ENCODE results near the gene PNP.

PNP gene

GRCh38 chr14:20469242-20469889 lies at the start of gene PNP:
PNP (plus strand) TSS chr14:20469406; CDS start chr14:20469525, 119 bp downstream.
- TF ChIP-seq USF1 (IDR thresholded peaks at IDR 0.05) = 0 out of 2 replicates have a peak, but pooled peaks have one; percentile 4
- peak; percentile 69 for TF ChIP-seq MAX (IDR thresholded peaks at IDR 0.05)
- TF ChIP-seq EP300 (IDR thresholded peaks at IDR 0.05; ENCODE audit: borderline replicate concordance) = no peak
- TF ChIP-seq NFIC (IDR thresholded peaks at IDR 0.05) = peak; percentile 78
- TF ChIP-seq CEBPB (IDR thresholded peaks at IDR 0.05) = no peak
- TF ChIP-seq CREB1 (IDR thresholded peaks at IDR 0.05; ENCODE audit: low read depth) = no peak
- TF ChIP-seq YY1 (IDR thresholded peaks at IDR 0.05; ENCODE audit: low read depth) = peak; percentile 30; the same call in 1 of the 2 replicates
- TF ChIP-seq TAF1 (IDR thresholded peaks at IDR 0.05; ENCODE audit: low read depth) = peak; percentile 70
- TF ChIP-seq TCF12 (IDR thresholded peaks at IDR 0.05; ENCODE audit: low read depth) = peak; percentile 27; the same call in 1 of the 2 replicates

- TF ChIP-seq MAX (IDR thresholded peaks at IDR 0.05) (no peak), TAF1 (IDR thresholded peaks at IDR 0.05; ENCODE audit: low read depth) (no peak), CREB1 (IDR thresholded peaks at IDR 0.05; ENCODE audit: low read depth) (no peak), YY1 (IDR thresholded peaks at IDR 0.05; ENCODE audit: low read depth) (no peak), ZBTB7A (IDR thresholded peaks at IDR 0.05; ENCODE audit: low read depth) (no peak), CEBPB (IDR thresholded peaks at IDR 0.05) (no peak), EGR1 (IDR thresholded peaks at IDR 0.05) (no peak)
These were observed 49.8 kb upstream of the PNP start for GRCh38 chr14:20419419-20419818.

GRCh38 chr14:20421267-20421666 lies 47.9 kb upstream of the PNP start:
- no peak for TF ChIP-seq TEAD4 (IDR thresholded peaks at IDR 0.05)
- no peak for TF ChIP-seq MAX (IDR thresholded peaks at IDR 0.05)
- TF ChIP-seq CEBPB (IDR thresholded peaks at IDR 0.05) = no peak
- no peak for TF ChIP-seq CREB1 (IDR thresholded peaks at IDR 0.05; ENCODE audit: low read depth)
- no peak for TF ChIP-seq NFIC (IDR thresholded peaks at IDR 0.05)
- TF ChIP-seq TAF1 (IDR thresholded peaks at IDR 0.05; ENCODE audit: low read depth) = no peak
- no peak for TF ChIP-seq FOXM1 (IDR thresholded peaks at IDR 0.05; ENCODE audit: borderline replicate concordance, low read depth)
- no peak for TF ChIP-seq RAD21 (IDR thresholded peaks at IDR 0.05; ENCODE audit: low read depth)
- TF ChIP-seq TCF12 (IDR thresholded peaks at IDR 0.05; ENCODE audit: low read depth) = no peak
- TF ChIP-seq REST (IDR thresholded peaks at IDR 0.05; ENCODE audit: low read depth) = no peak
- no peak for TF ChIP-seq EGR1 (IDR thresholded peaks at IDR 0.05)
- no peak for TF ChIP-seq EP300 (IDR thresholded peaks at IDR 0.05; ENCODE audit: borderline replicate concordance)
- no peak for TF ChIP-seq USF1 (IDR thresholded peaks at IDR 0.05)
- no peak for TF ChIP-seq YY1 (IDR thresholded peaks at IDR 0.05; ENCODE audit: low read depth)
- TF ChIP-seq ZBTB7A (IDR thresholded peaks at IDR 0.05; ENCODE audit: low read depth) = no peak

GRCh38 chr14:20422886-20423285 lies 46.3 kb upstream of the PNP start:
- TF ChIP-seq TCF12 (IDR thresholded peaks at IDR 0.05; ENCODE audit: low read depth) = no peak
- no peak for TF ChIP-seq REST (IDR thresholded peaks at IDR 0.05; ENCODE audit: low read depth)
- TF ChIP-seq TAF1 (IDR thresholded peaks at IDR 0.05; ENCODE audit: low read depth) = no peak
- no peak for TF ChIP-seq EGR1 (IDR thresholded peaks at IDR 0.05)
- TF ChIP-seq MAX (IDR thresholded peaks at IDR 0.05) = no peak
- no peak for TF ChIP-seq YY1 (IDR thresholded peaks at IDR 0.05; ENCODE audit: low read depth)
- no peak for TF ChIP-seq CREB1 (IDR thresholded peaks at IDR 0.05; ENCODE audit: low read depth)
- TF ChIP-seq CEBPB (IDR thresholded peaks at IDR 0.05) = no peak

- TF ChIP-seq FOXM1 (IDR thresholded peaks at IDR 0.05; ENCODE audit: borderline replicate concordance, low read depth) = no peak
- TF ChIP-seq USF1 (IDR thresholded peaks at IDR 0.05) = no peak
- TF ChIP-seq EGR1 (IDR thresholded peaks at IDR 0.05) = no peak
- no peak for TF ChIP-seq ZBTB7A (IDR thresholded peaks at IDR 0.05; ENCODE audit: low read depth)
- TF ChIP-seq YY1 (IDR thresholded peaks at IDR 0.05; ENCODE audit: low read depth) = no peak
- TF ChIP-seq RAD21 (IDR thresholded peaks at IDR 0.05; ENCODE audit: low read depth) = no peak
- no peak for TF ChIP-seq TEAD4 (IDR thresholded peaks at IDR 0.05)
- no peak for TF ChIP-seq CEBPB (IDR thresholded peaks at IDR 0.05)
These were observed 44.4 kb upstream of the PNP start for GRCh38 chr14:20424851-20425250.
